GM18502 (cell line): ENCODE data around the gene TMEM119.
"Not testable (repeated sequence)": the region's sequence is repeated elsewhere in the genome, so short reads cannot be mapped to it uniquely, and the experiment has no call there.

Experiments
- ATAC-seq: cut with Tn5 transposase; IDR thresholded peaks from one replicate; pipeline ENCODE4 v1.9.1; 2021; ENCODE audit warnings: mild to moderate bottlenecking; ENCODE audit not compliant: unreplicated experiment, poor library complexity

The TMEM119 gene

DNA sequence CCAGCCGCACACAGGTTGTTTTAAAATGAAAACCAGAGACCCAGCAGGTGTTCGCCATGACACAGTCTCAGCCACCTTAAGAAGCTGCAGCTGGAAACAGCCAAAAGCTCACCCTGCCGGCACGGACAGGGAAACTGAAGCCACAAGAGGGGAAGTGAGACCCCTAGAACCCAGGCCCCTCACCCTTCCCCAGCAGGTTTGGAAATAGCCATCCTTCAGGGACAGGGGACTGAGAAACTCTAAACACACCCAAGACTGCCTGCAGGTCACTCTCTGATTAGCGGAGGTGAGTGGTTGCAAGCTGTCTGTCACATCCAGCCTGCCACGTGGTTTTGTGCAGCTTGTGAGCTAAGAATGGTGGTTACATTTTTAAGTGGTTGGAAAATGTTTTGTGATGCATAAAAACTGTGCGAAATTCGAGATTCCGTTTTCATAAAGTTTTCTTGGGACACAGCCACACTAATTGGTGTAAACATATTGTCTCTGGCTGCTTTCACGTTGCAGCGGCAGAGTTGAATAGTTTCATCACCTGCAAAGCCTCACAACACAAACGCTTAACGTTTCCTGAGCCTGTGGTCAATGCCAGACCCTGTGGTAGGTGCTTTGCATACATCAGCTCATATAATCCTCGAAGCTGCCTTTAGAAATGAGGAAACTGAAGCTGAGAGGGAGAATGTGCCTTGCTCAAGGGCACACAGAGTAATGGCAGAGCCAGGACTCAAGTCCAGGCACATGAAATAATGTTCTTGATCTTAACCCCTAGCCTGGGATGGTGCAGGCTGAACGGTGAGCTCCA is 37.5 kb upstream of the TMEM119 start:
- ATAC-seq, result peak; percentile 53

- no peak for ATAC-seq
These were observed 36.5 kb upstream of the TMEM119 start for GRCh38 chr12:108634341-108634751.

GRCh38 chr12:108633534-108634248 is 35.8 kb upstream of the TMEM119 start, which contains the start of gene SELPLG:
Gene SELPLG (minus strand): TSS chr12:108633894. CDS start chr12:108624307, 9,587 bp downstream.
- peak; percentile 63 for ATAC-seq

GRCh38 chr12:108633081-108633533 is 35.2 kb upstream of the TMEM119 start:
- no peak for ATAC-seq

- ATAC-seq, result not testable (repeated sequence)
These were observed 33.4 kb upstream of the TMEM119 start for GRCh38 chr12:108631261-108631660.

DNA sequence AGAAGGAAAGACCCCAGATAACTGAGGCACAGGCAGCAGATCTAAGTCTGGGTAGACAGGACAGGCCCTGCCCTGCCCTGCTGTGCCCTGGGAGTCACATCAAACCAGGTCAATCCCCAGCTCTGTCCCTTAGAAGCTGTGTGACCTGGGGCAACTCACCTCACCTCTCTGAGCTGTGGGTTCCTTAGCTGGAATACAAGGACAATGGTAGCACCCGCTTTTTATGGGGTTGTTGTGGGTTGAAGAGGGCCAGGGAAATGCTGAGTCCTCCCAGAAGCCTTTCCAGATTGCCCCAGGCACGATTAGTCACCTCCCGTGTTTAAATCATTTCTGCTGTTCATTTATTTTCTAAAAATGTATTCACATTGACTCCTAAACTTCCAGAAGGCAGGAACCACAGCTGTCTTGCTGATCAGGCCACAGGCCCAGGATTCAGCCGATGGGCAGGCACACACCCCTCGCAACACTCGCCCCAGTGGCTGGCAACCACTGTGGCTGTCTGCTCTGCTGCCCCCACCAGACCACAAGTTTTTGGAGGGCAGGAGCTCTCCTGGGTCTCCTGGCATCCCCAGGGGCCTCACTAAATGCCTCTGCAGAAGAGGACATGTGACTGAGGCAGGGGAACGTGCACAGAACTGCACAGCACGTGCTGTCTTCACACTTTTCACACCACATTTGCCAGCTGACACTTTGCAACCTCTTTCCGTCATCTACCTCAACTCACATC is 32.8 kb upstream of the TMEM119 start:
- ATAC-seq, result no peak

DNA sequence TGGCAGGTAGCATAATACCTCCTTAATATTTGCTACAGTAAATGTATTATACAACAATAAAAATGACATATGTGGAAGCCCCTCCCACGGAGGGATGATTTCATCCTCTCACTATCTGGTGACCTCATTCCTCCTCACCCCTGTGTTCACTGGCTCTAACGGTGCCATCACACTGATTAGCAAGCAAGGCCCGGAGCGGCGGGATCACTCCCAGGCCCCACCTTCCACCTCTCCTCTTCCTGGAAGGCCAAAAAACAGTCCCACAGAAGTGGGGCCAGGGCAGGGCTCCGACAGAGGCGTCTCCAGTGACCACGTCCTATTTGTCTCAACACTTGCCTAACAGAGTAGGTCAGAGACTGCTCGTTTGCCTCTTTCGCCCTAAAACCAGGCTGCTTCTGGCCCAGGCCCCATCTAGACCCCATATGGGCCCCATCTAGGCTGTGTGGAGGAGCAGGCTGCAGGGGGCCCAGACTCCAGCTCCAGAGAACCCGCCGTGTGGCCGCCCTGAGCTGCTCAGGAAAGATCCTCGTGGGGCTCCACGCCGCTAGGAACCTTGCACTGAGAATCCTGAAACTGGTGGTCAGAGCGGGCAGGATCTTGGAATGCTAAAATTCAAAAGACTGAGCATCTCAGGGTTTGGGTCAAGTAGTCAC is 32.1 kb upstream of the TMEM119 start:
- no peak for ATAC-seq

- ATAC-seq, result no peak
These were observed 31.3 kb upstream of the TMEM119 start for GRCh38 chr12:108629151-108629550.

- ATAC-seq, result no peak
These were observed 29.4 kb upstream of the TMEM119 start for GRCh38 chr12:108627134-108627920.

GRCh38 chr12:108625228-108625627 is 27.3 kb upstream of the TMEM119 start:
- no peak for ATAC-seq

GRCh38 chr12:108623577-108623976 is 25.7 kb upstream of the TMEM119 start:
- no peak for ATAC-seq

- no peak for ATAC-seq
These were observed 25.1 kb upstream of the TMEM119 start for GRCh38 chr12:108622921-108623514.

GRCh38 chr12:108622421-108622820 is 24.5 kb upstream of the TMEM119 start:
- ATAC-seq, result no peak

DNA sequence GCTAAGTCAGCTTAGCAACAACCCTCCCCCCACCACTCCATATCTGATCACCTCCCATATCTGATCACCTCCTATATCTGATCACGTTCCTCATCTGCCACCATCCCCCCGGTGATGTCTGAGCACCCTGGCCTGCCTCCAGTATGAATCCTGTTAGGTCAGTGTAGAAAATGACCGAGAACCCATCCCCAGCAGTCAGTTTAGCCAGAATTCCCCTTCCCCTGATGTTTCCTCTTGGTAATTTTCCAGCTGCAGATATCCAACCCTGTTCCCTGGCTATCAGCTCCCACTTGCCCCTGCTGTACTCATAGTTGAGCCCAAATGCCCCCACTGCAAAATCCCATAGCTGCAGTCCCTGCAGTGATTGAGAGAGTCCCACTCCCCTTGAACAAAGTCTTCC is 23.3 kb upstream of the TMEM119 start:
- ATAC-seq, result no peak

DNA sequence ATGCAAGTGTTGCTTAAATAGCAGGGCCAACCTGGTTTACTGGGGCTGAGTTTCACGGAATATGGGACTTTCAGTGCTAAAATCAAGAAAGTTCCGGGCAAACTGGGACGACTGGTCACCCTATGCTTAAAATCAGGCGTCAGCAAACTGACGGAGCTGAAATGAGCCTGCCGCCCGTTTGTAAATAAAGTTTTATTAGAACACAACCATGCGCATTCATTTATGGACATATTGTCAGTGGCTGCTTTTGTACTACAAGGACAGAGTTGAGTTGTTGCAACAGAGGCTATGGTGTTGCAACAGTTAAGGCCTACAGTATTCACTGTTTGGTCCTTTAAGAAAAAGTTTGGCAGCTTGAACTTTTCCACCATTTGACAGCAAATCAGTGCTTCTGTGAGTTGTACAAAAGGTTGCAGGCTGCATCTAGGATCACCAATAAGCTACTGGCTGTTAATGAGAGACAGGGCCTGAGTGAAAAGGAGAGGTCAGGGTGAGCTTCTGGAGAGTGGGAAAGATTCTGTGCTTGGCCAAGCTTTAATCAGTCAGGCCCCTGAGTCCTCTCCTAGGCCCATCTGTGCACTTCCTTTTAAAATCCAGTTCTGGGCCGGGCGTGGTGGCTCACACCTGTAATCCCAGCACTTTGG is 22.5 kb upstream of the TMEM119 start:
- ATAC-seq, result no peak

DNA sequence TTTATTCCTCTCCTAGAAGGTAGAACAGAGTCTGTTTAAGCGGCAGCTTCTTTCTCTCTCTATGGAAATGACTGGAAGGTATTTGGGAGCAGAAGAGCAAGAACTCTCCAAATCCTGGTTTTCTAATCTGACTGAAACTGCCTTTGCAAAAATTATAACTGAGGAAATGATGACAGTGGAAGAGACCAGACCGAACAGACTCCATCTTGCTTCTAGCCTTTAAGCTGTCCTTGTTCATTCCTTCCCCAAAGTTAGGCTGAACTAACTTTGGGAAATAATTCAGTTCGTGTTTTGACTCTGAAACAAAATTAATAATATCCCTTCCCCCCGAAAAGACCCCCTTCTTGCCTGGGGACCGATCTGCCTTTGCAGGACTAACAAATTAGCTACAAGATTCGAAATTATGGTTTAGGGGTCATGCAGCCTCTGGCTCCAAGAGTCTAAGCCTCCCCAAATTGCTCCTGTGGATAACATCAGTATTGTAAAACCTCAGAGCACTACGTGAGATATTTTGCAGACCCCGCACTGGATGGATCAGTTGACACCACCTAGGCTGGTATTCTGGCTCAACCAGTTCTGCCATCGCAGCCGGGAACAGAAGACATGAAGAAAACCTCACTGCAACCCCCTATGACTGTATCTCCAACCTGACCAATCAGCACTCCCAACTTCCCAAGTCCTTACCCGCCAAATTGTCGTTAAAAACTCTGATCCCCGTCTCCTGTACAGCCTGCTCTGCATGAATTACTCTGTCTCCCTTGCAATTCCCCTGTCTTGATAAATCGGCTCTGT is 21.7 kb upstream of the TMEM119 start:
- ATAC-seq, result no peak

DNA sequence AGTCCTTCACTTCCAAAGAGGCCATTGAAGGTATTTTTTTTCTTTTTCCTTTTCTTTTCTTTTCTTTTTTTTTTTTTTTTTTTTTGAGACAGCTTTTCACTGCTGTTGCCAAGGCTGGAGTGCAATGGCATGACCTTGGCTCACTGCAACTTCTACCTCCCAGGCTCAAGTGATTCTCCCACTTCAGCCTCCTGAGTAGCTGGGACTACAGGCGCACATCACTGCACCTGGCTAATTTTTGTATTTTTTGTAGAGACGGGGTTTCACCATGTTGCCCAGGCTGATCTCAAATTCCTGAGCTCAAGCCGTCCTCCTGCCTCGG is 21.0 kb upstream of the TMEM119 start:
- ATAC-seq, result not testable (repeated sequence)
